Stimulated activated CD4-positive, alpha-beta T cell treated with anti-CD3 and anti-CD28 coated beads, Interleukin-12 subunit alpha, Interleukin-12 subunit beta, amount 100 ng/mL, for 48 hours (primary cell): ENCODE results near the gene ITPKB.
"Not testable (repeated sequence)": the region's sequence is repeated elsewhere in the genome, so short reads cannot be mapped to it uniquely, and the experiment has no call there.

Source experiments
- DNase-seq, 3 donors: peaks; one replicate each; pipeline ENCODE4 v3.0.0-alpha.2; 2020; ENCODE audit warnings: low read depth in 2 of 3, low spot score in 1 of 3

The ITPKB gene

DNA sequence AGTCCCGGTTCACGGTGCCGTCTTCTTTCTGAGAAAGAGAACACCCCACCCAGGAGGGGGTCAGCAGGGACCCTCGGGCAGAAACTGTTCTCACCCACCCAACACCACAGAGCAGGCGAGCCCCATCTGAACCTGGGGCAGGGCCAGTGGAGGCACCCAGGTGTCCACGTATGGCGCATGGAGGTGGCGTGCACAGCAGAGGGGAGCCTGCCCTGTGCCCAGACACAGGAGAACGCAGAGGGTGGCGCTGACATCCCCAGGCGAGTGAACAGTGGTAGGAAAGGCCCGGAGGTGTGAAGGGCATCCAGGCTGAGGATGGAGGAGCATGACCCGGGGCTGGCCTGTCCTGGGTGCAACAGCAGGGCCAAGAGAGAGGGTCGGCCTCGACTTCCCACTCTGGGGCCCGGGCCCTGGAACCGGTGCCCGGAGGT is 99.4 kb downstream of the ITPKB start:
- no peak for DNase-seq

DNA sequence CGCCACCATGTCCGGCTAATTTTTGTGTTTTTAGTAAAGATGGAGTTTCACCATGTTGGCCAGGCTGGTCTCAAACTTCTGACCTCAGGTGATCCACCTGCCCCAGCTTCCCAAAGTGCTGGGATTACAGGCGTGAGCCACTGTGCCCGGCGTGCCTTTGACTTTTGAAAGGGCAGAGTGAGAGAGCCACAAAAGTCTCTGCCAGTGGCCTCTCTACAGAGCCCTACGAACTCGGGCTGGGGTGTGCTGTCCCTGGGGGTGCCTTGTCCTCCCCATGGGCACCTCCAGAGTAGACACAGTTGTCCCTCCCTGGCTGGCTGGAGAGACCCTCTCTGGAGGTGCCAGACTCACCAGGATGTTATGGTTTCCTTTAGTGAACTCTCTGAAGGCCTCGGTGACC is 99.9 kb downstream of the ITPKB start:
- not testable (repeated sequence) for DNase-seq

DNA sequence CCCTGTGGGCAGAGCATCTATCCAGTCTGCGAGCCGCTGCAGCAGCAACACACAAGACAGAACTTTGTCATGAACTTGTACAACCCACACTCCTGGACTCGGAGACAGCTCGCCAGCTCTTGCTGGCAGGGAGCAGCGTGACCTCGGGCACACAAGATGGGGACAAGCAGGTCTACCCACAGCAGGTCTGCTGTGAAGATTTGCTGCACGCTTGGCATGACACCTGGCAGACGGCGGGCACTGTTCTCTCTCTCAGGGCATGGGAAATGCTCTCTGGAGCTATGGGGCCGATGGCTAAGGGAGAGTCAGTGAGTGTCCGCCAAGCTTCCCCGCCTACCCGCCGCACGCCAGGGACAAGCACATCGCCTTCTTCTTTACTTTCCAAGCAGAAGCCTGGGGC is 100.5 kb downstream of the ITPKB start:
- DNase-seq = no peak

DNA sequence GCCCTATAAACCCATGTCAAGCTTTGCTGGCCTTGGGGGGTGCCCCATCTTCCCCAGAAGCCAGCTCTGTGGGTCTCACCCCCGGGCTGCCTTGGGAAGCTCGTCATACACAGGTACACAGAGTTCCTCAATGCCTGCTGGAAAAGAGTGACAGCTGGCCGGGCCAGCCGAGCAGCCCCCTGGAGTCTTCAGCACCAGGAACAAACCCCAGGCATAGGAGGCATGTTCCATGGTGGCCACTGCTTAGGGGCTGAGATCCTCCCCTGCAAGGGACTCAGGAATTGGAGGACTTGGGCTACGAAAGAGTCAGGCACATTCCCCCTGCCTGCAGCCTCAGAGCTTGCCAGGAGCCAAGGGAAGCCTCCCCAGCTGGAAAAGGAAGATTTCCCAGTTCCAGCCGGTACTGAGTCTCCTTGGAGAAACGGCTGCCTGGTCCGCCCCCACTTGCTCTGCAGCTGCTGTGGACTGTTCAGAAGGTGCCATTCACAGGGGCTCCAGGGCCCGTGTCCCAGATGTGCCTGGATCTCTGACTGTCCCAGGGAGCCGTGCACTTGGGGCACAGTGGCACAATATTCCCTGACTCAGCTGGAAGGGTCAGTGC is 101.0 kb downstream of the ITPKB start:
- no peak for DNase-seq

DNA sequence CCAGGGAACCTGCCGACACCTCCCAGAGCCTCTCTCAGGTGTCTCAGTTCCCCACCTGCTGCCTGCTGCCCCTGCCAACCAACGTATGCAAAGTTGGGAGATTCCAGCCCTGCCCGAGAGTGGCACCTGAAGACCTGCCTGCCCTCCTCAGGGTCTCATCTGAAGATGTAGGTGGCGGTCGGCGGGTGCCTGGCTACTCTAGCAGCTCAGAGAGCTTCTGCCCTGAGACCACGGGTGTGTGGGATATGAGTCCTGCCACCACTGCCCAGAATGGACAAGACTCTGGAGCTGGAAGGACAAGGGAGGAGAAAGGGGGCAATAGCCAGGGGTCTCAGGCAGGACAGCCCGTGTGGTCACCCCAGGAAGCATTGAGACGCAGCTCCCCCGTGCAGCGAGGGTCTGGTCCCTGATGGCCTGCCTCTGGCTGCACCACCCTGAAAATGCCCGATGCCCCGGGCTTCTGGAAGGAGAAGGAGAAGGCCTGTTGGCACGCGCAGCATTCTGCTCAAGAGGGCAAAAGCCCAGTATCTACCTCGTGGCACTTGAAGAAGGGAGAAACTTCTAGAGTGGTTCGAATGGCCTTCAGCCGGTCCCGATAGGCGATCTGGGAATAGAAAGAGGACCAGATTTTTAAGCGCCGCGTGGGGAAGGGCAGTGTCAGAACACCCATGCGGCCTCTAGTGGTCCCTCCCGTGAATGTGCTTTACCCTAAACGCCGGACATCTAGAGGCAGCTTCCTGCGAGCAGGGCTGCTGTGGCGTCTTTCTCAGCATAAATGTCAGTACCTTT is 101.7 kb downstream of the ITPKB start:
- no peak for DNase-seq

DNA sequence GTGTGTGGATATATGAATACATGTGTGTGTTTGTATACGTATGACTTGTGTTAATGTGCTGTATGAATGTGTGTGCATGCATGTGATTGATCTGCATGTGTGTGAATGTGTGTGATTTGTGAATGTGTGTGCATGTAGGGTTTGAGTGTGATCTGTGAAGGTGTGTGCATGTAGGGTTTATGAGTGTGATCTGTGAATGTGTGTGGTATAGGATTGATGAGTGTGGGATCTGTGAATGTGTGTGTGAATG is 102.3 kb downstream of the ITPKB start:
- DNase-seq = no peak

DNA sequence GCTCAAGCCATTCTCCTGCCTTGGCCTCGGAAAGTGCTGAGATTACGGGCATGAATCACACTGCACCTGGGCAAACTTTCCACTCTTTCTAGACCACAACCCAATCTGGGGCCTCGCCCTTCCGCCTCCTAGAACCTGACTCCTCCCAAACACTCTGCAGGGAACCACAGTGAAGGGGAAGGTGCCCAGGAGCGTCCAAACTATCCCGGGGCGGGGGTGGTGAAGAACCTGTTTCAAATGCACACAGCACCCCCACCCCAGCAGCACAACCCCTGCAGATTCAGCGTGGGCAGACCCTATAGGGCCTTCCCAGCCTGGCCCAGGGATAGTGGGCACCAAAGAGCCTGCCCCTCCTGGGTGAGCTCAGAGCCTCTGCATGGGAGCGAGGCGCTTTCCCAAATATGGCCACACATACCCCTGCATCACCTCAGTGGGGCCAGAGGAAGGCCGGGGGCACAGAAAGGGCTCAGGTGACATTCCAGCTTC is 103.6 kb downstream of the ITPKB start:
- no peak for DNase-seq

DNA sequence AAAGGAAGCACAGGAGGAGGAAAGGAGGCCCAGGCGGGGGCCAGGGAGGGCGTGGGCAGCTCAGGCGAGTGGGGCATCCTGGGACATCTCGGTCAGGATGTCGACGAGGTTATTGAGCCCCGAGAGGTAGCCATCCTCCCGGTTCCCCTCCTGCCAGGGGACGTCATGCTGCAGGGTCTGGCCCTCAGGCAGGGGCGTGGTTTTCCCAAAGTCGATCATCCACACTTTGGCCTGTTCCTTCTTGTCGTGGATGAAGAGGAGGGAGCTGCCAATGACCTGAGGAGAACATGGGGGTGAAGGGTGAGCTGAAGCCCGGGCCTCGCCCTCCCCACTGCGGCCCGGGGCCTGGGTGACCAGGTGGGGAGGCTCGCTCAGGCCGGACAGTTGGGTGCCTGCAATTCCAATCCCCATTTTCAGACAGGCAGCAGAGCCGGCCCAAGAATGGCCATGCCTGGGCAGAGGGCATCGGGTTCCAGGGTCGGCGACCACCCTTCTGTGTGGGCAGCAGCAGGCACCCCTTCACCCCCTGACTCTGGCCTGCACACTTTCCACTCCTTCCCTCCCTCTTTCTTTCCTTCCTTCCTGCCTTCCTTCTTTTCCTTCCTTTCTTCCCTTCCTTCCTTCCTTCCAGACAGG is 104.4 kb downstream of the ITPKB start:
- DNase-seq = no peak

DNA sequence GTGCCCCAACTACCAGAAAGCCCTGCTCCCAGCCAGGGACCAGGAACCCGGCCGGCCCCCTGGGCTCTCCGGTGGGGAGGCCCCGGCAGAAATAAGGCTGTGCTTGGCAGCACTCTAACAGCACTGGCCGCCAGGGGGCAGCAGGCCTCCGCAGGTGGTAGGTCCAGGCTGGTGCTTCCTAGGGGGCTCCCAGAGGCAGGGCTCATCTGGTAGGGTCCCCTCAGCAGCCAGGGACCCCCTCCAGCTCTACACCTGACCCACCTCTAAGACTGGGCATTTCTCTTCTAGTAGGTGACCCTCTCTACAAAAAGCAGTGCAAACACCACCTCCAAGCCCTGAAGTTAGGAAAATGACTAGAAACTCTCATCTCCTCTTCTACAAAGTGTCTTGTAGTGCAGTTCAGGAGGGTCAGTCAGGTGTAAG is 104.9 kb downstream of the ITPKB start:
- peak; percentile 73 to 78 (median 75) for DNase-seq

DNA sequence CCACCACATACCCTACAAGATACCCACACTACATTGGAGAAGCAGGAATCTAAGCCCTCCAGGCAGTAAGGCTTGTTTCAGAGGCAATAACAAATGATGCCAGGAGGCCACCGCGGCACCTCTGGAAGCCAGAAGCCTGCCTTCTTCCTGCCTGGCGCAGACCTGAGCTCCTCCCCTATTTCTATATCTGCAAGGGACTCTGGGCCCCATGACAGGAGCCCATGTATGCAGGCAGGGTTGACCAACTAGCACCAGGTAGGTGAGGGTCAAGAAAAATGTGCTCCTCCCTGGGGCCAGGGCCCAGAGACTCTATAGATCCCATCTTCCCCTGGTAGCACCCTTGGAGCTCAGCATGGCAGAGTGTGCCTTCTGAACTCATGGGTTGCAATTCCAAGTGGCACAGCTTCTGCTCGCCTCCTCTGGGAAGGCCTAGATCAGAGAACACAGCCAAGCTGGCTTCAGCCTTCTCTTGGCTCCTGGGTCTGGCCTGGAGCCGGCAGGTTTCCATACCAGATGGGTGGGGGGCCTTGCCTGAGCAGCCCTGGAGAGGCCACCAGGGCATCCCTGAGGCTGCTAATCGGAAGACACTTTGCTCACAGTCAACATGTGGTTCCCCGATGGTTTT is 105.4 kb downstream of the ITPKB start:
- no peak for DNase-seq

DNA sequence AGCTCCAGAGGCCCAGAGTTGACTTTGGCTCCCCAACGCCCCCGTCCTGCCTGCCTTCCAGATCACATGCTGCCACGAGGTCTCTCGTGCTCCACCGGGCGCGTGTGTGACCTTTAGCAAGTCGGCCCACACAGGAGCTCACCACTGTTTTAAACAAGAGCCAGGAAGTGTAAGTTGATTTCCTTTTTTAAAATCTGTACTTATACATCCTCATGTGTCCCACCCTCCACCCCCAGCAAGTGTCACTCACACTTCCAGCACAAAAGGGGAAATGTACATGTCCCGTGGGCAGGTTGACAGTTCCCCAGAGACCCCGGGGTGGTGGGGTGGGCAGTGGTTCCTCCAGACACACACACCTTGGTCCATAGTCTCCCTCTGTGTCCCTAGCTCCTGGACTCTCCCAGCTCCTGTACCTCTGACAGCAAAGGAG is 106.1 kb downstream of the ITPKB start:
- DNase-seq = no peak

DNA sequence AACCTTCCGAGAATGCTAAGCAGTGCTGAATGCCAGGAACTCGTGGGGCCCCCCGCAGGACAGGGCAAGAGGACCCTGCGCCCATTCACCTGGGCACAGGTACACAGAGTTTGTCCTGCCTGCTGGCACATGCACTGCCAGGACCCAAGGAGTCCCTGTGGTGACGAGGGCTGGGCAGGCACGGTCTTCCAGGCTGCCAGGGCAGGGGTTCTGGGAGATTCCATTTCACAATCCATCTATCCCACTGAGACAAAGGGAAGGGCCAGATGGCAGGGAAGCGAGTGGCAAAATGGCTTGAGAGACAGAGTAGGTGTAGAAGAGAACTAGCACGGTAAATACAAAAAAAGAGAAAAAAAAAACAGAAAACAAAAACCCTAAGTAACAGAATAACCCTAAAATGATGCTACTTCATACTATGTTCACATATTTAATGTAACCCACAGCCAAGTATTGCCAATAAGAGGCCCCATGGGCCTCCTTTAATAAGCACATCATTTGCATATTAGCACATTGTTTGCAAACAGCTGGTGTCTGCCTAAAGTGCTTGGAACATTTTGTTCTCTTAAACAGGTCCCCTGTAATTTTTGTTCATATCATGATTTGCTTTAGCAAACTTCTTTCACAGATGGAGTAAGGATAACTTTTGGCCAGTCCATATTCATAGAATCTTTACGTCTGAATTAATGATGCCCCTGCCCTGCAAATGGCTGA is 106.8 kb downstream of the ITPKB start:
- DNase-seq = no peak

DNA sequence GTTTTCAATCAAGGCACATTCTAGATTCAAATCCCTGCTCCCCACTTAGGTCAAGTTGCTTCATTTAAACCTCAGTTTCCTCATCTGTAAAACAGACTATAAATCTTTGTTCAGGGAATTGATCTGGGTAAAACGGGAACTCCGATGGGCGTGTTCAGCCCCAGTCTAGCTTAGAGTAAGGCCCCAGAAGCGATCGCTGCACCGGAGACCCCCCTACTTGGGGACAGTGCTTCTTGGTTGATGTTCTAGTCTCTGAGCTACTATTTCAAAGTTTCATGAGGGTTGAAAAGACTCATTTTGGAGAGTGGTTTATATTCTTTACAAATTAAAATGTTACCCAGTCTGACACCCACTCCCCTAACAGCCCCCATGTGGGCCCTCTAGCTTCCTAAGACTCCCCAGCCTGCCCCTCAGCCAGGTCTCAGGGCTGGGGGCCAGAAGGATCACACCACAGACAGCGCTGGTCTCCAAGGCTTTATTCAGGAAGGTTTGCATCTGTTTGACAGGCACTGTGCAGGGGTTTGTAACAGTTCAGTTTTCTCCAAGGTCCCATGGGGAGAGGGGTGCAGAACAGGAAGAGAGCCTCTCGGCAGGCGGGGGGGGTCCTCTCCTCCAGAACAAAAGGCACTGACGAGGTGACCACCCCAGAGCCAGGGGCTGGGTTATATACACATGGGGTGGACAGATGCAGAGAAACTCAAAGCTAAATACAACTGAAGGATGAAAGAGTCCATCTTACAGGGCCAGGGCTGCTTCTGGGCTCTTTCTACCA is 107.7 kb downstream of the ITPKB start:
- DNase-seq = no peak

DNA sequence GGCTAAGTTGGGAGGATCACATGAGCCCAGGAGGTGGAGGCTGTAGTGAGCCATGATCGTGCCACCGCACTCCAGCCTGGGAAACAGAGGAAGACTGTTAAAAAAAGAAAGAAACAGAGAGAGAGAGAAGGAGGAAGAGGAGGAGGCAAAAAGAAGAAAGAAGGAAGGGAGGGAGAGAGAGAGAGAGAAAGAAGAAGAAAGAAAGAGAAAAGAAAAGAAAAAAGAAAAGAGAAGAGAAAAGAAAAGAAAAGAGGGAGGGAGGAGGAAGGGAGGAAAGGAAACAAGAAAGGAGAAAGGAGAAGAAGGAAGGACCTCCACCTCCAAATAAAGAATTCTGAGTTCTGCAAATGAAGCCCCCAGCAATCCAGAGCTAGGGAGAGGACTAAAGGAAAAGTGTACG is 108.5 kb downstream of the ITPKB start:
- DNase-seq = no peak

DNA sequence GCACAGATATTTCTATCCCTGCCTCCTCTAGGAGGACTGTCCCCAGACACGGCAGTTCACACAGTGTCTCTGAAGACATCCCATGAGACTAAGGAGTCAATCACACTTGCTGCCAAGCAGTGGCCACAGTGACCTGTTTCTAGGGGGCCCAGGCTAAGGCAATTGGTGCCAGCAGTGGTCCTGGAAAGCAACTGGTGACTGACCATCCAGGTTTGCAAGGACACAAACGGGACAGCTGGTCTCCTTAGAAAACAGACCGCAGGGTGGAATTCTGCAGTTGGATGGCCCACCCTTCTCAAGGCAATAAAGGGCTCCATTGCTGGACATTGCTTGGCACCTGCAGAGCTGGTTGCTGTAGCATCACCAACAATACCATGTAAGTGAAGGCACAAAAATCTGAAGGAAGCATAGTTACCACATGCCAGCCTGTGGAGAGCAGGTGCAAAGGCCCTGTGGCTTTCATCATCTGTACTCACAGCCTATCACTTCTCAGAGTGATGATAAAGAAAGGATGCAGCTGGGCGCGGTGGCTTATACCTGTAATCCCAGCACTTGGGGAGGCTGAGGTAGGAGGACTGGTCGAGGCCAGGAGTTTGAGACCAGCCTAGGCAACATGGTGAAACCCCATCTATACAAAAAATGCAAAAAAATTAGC is 109.1 kb downstream of the ITPKB start:
- no peak for DNase-seq

DNA sequence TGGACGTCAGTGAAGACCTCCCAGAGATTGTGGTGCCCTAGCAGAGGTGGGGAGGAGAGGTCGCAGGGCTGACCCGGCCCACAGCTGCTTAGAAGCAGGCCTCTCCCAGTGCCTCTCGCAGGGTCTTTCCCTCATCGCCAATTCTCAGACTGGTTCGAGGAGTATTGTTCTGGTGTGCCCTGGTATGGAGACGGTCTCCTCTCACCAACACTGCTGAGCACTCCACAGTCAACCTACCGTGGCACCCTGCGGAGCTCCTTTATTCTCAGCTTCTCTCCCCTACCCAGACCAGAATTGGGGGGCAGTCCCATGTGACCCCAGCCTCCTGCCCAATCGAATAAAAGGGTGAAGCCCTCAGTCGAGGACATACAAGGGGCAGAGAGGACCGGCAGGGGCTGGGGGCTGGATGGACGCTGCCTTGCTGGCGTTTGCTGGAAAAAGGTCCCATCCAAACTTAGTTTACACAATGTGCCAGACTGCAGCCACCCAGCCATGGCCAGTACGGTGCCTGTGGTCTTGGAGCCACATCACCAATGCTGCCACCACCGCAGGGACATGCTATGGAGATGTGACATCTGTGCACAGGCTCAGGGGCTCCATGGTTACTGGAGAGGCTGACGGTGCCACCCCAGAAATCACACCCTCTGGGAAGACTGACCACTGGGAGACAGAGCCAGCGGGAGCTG is 109.7 kb downstream of the ITPKB start:
- no peak for DNase-seq

DNA sequence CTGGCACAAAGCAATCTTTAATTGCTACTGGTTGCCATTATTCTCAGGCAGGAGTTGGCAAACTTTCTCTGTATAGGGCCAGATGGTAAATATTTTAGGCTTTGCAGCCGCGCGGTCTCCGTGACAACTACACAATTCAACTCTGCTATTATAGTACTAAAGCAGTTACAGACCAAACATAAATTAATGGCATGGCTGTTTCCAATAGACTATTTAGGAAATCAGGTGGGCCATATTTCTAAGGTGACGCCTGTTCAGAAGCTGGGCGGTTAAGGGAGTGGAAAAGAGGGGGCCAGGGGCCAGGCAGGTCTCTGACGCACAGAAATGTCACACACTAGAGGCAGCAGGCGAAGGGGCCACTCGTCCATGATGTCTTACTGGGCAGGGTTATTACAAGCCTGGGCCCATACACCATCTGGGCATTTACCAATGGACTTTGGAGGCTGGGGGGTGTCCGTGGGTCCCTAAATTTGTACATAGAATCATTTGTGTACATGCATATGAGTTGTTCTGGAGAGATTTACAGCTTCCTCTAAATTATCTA is 110.4 kb downstream of the ITPKB start:
- DNase-seq = no peak

DNA sequence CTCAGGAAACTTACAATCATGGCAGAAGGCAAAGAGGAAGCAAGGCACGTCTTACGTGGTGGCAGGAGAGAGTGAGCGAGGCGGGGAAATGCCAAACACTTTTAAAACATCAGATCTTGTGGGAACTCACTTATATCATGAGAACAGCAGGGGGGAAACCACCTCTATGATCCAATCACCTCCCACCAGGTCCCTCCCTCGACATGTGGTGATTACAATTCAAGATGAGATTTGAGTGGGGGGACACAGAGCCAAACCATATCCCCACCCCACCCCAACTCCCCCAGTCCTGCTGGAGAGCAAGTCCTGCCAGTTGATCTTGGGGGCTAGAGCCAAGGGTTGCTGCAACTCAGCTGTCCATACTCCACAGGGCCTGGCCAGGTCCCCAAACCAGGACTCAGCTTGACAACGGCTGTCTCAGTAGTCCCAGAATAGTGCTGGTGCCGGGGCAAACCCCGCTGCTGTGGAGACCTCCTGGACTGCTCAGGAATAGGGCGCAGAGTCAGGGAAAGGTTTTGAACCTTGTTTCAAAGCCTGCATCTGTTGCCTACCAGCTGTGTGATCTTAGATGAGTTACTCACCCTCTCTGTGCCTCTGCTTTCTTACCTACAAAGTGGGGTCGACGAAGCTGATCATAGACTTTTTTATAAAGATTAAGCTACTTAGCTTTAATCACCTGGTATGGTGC is 111.0 kb downstream of the ITPKB start:
- no peak for DNase-seq
